Activated CD4-positive, alpha-beta T cell treated with anti-CD3 and anti-CD28 coated beads for 1 hour (primary cell): Measurements from ENCODE around the gene CIDEC.
"Not testable (repeated sequence)": the region's sequence is repeated elsewhere in the genome, so short reads cannot be mapped to it uniquely, and the experiment has no call there.

Source experiments
- DNase-seq: peaks from one replicate; pipeline ENCODE4 v3.0.0-alpha.2; 2020

The CIDEC gene

DNA sequence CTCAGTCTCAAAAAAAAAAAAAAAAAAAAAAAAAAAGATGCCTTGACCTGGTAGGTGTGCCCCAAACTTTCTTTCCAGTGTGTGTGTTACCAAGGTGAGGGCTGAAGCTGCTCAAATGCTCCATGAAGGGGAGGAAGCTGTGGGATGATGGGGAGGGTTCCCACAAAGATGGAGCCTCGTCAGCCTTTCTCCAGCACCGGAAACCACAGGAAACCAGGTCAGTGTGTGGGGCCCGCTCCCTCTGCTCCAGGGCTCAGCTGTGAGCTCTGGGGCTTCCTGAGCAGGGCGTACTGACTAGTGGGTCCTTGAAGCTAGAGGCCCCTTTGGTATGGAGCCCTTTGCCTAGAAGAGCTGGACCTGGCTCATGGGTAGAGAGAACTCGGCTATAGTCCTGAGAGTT lies 21.9 kb upstream of the CIDEC start:
- DNase-seq = no peak

DNA sequence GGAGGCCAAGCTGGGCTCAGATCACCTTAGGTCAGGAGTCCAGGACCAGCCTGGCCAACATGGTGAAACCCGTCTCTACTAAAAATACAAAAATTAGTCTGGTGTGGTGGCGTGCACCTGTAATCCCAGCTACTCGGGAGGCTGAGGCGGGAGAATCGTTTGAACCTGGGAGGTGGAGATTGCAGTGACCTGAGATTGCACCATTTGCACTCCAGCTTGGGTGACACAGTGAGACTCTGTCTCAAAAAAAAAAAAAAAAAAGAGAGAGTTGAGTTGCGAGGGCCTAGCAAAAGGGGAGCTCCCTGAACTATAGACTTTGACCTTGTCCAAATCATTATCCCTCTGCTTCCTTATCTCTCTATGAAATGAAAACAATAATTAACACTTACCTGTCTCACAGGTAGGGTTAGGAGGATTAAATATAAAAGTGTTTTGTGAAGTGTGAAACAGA lies 20.9 kb upstream of the CIDEC start:
- DNase-seq = not testable (repeated sequence)

DNA sequence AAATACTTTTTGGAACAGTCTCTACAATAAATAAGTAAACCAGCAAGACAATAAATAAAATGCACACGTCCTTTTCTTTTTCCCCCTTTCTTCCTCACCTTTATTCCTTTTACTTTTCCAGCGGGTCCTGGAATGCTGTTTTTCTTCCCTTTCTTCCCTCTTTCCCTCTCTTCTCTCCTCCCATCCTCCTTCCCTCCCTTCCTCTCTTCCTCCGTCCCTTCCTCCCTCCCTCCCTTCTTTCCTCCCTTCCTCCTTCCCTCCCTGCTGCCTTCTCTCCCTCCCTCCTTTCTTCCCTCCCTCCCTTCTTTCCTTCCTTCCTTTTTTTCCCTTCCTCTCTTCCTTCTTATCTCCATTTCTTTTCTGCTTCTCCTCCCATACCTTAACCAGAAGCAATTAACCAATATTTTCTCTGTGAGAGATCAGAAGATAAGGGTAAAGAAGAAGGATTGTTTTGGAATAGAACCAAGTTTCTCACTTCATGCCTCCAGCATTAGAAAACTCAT lies 19.3 kb upstream of the CIDEC start:
- no peak for DNase-seq

DNA sequence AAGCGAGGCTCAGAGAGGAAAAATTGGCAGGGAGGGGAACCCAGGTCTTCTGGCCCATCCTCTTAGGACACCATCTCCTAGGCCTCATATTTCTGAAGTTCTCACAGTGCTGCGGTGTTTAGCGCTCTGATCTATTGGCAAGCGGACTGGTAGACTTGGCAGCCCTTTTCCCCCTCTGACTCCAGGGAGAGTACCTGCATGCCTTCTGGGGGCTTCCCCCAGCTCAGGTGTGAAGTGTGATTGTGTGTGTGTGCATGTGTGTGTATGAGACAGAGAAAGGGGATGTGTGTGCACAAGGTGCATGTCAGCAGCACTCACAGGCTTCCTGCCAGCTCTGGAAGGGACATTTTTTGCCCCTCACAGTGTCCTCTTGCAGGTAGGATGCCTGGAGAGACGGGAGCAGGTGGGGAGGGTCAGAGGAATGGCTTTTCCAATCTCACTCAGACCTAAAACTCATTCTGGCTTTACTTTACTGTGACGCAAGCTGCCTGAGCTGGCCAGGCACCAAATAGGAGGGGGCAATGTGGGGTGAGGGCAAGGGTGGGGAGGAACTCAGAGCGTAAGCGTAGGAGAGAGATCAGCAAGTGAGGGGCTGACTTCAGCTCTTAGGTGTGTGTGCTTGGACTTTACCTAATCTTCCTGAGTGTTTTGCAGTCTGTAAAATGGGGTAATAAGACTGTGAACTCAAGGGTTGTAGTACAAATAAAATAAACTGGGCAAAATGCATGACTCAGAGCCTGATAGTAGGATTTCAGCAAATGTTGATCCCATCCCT lies 18.6 kb upstream of the CIDEC start:
- DNase-seq = no peak

DNA sequence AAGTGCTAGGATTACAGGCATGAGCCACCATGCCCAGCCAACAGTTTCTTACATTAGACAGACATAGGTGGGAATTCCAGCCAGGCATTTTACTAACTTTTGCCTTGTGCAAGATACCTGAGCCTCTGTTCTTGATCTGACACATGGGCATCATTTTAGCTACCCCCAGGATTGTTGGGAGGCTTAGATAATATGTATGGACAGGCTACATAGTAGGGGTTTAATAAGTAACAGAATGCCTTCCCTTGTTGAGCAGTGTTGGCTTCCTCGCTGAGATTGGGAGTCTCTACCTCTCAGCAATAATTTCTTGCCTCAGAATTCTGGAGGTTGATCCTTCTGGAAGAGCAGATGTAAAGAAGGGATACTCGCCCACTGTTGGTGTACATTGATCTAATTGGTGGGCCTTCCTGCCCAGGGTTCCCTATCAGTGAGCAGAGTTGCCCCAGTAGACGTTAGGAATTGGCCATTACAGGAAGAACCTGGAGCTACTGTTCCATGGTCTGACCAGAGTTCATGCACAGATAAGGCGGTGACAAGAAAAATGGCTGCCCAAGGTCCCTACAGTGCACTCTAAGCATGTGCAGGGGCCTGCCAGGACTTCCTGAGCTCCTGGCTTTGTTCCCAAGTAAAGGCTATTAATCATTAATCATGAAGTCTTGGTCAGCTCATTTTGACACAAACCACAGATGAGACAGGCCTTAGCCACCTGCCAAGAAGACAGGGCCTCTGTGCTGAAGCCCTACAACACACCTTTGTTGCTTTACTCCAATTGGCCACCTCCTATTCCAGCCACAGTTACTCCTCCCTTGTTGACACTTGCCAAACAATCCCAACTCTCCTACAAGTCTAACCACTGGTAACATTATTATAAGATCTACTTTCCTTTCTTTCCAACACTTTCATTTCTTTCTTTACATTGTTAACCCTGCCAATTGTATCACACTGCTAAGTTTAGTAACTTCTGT lies 17.6 kb upstream of the CIDEC start:
- no peak for DNase-seq

DNA sequence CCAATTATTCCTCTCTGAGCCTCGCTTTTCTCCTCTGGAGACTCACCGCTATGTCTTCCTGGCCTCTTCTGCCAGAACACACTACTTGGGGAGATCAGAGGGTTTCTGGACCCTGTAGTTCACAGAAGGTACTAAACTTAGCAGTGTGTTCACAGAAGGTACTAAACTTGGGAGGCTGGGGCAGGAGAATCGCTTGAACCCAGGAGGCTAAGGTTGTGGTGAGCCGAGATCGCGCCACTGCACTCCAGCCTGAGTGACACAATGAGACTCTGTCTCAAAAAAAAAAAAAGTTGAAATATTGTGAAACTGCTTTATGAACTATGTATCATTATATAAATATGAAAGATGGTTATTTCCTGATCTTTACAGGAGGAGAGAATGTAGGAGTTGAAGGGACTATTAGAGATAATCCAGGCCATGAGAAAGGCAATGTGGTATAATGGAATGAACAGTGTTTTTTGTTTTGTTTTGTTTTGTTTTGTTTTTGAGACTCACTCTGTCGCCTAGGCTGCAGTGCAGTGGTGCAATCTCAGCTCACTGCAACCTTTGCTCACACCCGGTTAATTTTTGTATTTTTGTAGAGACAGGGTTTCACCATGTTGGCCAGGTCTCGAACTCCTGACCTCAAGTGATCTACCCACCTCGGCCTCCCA lies 16.8 kb upstream of the CIDEC start:
- DNase-seq = not testable (repeated sequence)

DNA sequence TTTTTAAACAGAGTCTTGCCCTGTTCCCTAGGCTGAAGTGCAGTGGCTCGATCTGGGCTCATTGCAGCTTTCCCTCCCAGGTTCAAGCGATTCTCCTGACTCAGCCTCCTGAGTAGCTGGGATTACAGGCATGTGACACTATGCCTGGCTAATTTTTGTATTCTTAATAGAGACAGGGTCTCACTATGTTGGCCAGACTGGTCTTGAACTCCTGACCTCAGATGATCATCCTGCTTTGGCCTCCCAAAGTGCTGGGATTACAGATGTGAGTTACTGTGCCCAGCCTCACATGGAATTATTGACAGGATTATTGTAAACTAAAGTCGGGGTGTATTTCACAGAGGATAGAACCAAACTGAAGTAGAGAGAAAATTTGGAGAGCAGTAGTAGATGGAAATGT lies 15.7 kb upstream of the CIDEC start:
- not testable (repeated sequence) for DNase-seq

DNA sequence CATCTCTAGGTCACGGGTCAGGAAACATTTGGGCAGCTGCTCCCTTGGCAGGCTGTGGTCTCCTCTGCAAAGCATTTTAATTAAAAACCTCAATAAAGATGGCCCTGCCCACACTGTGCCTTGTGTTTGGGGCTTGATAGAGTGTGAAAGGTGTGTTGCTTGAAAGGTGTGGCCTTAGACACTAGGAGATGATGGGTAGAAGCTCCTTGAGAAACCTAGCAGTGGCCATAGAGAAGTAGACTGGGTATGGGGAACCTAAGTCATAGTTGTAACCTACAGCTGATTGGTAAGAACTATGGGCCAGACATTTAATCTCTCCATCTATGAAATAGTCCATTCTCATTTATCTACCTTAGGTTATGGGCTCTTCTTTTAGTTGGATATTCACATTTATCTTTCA lies 13.7 kb upstream of the CIDEC start:
- no peak for DNase-seq

DNA sequence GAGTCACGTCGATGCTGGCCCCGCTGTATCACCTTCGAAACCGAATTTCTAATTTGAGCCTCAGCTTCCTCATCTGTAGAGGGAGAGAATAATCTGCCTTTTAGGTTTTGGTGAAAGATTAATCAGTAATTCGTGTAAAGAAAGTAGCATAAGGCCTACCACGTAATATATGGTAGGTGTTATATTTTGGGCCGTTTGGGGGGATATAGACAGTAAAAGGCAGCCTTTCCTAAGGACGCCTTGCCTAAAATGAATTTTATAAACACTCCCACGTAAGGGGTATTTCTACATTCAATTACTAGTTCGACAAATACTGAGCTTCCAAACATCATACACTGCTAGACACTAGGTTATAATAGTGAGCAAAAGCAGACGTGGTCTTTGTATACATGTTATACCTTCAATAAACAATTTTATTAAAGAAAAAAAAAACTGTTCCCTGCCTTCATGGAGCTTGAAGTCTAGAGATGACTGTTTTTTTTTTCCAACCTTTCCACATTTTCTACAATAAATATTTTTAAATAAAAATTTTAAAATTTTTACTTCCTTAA lies 11.1 kb upstream of the CIDEC start:
- no peak for DNase-seq

DNA sequence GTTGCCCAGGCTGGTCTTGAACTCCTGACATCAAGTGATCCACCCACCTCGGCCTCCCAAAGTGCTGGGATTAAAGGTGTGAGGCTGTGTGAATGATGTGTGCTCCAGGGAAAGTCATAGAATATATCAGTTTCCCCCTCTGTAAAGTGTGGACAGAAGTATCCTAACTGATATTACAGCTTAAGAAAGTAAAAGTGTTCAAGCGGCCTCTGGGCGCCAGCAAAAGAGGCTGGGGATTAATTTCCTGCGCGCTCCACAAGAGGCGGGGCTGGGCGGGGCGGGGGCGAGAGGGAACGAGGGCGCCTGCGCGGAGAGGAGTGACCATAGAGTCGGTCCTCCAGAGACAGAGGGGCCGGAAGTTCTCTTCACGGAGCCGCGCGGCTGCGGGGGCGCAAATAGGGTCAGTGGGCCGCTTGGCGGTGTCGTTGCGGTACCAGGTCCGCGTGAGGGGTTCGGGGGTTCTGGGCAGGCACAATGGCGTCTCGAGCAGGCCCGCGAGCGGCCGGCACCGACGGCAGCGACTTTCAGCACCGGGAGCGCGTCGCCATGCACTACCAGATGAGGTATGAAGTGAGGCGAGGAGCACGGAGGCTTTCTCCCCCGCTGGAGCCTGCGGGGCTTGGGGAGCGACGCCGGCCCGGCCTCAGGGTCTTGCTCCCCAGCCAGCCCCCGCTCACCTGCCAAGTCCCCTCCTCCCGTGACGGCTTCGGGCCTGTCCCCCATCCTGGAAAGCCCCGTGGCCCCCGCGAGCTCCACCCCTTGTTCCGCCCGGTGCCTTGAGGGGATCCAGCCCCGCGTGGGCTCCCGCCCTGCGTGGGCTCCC lies 10.4 kb upstream of the CIDEC start, which contains the start of gene JAGN1:
TSS of gene JAGN1 (plus strand) at position 362 of the 823 bp plus-strand sequence. CDS start at position 475, 113 bp downstream.
- DNase-seq = peak; percentile 85

DNA sequence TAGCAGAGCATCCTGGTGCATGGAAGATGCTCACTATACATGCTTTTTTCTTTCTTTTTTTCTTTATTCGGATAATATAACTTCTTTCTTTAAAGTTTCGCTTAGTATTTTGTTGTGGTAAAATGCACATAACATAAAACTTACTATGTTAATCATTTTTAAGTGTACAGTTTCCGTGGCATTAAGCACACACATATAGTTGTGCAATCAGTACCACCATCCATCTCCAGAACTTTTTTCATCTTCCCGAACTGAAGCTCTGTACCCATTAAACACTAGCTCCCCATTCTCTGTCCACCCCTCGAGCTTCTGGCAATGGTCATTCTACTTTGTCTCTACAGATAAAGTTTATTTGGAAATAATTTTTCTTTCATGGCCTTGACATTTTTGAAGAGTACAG lies 9.4 kb upstream of the CIDEC start:
- no peak for DNase-seq

DNA sequence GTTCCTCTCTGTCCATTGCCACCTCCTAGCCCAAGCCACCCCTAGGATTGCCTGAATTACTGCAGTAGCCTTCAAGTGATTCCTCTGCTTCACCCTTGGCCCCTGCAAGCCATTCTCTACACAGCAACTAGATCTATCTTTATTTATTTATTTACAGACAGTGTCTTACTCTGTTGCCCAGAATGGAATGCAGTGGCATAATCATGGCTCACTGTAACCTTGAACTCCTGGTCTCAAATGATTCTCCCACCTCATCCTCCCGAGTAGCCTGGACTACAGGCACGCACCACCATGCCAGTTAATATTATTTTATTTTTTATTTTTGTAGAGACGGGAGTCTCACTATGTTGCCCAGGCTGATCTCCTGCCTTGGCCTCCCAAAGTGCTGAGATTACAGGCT lies 8.5 kb upstream of the CIDEC start:
- no peak for DNase-seq

DNA sequence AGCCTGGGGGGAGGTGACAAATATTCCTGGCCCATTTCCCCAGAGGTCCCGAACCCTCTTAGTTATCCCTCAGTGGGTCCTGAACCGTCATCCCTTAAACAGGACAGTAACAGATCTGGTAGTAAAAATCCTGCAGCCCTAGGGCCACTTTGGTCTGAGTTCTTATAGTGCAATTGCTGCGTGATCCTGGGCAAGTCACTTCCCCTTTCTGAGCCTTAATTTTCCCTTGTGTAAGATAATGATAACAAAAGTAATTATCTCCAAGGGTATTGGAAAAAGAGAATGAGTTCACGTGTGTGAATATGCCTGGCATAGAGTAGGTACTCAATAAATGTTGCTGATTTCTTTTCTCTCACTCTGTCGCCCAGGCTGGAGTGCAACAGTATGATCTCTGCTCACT lies 7.4 kb upstream of the CIDEC start:
- no peak for DNase-seq

DNA sequence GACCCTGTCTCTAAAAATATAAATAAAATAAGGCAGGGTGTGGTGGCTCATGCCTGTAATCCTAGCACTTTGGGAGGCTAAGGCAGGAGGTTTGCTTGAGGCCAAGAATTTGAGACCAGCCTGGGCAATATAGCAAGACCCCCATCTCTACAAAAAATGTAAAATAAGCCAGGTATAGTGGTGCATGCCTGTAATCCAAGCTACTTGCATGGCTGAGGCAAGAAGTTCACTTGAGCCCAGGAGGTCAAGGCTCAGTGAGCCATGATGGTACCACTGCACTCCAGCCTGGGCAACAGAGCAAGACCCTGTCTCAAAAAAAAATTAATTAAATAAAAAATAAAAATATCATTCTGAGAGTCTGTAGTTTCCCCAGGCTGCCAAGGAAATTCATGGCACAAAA lies 6.3 kb upstream of the CIDEC start:
- DNase-seq = no peak

DNA sequence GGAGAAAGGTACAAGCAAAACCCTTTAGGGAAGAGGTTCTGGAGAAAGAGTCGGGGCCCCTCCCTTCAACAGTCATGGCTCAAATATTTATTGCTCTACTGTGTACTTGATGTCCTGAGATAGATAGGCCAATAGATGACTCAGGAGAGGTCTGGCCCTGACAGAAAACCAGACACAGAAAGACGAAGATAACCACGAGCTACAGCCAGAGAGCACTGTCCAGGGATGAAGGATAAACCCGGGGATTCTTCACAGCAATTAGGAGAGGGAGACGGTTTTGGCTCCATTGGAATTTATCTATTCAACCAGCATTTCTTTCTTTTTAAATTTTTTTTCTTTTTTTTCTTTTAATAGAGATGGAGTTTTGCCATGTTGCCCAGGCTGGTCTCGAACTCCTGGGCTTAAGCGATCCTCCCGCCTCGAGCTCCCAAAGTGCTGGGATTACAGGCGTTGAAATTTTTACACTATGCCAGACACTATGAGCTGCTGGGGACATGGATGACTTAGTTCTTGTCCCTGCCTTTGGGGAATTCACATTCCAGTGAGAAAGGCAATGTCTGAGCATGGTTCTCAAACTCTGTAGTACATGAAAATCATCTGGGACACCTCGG lies 4.6 kb upstream of the CIDEC start:
- no peak for DNase-seq

DNA sequence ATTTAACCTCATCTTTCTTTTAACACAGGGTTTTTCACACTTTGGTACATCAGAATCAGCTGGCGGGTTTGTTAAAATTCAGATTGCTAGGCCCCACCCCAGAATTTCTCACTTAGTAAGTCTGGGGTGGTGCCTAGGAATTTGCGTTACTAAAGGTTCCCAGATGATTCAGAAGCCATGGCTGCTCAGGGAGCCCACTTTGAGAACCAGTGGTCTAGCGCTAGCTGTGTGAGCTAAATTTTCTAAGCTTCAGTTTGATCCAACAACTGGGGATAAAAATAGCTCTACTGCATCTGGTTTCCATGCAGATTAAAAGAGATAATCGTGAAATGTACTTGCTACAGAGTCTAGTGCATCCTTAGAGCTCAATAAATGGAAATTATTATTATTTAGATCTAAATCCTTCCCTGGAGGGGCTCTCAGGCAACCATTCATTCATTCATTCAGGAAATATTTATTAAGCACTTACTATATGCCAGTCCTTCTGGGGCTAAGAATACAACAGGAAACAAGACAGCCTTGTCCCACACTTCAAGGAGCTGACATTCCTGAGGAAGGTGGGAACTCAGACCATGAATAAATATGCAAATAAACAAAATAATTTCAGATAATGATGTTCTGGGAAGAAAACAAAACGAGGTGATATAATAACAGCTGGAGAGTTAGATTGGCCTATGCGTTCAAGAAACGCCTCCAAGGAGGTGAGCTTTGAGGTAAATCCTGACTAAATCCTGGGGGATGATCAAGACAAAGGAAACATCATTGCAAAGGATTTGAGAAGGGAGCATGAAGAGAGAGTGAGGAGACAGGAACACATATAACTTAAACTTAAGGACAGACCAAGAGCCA lies 3.9 kb upstream of the CIDEC start:
- DNase-seq = no peak

DNA sequence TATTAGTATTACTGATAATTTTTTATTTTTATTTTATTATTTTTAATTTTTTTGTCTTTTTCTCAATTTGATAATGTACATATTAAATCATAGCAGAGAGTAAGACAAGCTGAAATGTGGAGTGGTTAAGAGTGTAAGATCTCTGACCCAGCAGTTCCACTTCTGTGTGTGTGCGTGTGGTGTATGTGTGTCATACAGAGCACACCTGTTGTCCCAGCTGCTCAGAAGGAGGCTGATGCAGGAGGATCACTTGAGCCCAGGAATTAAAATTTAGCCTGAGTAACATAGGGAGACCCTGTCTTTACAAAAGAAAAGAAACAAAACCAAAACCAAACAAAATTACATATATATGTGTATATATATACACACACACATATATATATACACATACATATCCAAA lies 1.4 kb upstream of the CIDEC start:
- DNase-seq = no peak

DNA sequence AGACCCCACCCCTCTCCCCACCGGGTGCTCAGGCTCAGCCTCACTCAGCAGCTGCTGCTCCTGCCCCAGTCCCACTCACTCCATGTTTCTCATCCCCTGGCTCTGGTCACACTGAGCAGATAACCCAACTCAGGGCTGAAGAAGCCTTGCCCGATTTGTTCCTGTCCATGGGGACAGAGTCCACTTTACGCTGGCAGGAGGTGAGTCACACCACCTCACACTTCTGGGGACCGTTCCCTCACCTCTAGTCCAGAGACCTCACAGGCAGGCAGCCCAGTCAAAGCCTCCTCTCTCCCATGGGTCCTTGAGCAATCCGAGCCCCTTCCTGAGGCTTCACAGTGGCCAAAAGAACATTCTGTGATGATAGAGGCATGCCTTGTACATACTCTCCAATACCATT lies 1.4 kb downstream of the CIDEC start:
- no peak for DNase-seq

DNA sequence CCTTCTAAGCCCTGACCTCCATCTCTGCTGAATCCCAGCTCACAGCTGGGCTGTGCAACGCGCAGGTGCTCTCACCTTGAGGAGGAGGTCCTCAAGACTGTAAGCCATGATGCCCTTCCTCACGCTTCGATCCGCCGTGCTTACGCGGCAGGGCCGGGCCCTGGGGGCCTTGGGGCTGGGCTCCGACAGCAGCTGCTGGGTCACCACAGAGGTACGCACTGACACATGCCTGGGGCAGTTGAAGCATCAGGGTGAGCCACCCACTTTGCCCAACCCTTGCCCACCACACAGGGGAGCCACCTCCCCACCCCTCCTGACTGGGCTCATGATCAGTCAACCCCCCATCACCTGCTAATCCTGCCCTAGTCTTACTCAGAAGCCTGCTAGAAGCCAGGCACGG lies 3.1 kb downstream of the CIDEC start:
- DNase-seq = no peak

DNA sequence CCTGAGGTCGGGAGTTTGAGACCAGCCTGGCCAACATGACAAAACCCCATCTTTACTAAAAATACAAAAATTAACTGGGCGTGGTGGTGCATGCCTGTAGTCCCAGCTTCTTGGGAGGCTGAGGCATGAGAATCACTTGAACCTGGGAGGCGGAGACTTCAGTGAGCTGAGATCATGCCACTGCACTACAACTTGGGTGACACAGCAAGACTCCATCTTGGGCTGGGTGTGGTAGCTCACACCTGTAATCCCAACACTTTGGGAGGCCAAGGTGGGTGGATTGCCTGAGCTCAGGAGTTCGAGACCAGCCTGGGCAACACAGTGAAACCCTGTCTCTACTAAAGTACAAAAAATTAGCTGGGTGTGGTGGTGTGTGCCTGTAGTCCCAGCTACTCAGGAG lies 3.8 kb downstream of the CIDEC start:
- not testable (repeated sequence) for DNase-seq
